Esophagus muscularis mucosa (tissue), 4 donors: ENCODE data around the gene ERH. TPM values are rescaled to one million over a fixed set of nuclear protein-coding genes. Genes with fewer than 3 reads are reported as not detected.
"Not testable (repeated sequence)": the region's sequence is repeated elsewhere in the genome, so short reads cannot be mapped to it uniquely, and the experiment has no call there.

ENCODE experiments used
- DNase-seq: peaks from one replicate; pipeline ENCODE4 v3.0.0-alpha.2; 2017; ENCODE audit errors: extremely low spot score
- H3K27ac ChIP-seq, 4 donors: fragments of 200-600 bp; sonication (generic); replicated peaks in 1 of 4; 1 replicate in 3 of 4; 2 replicates in 1 of 4; pipeline ENCODE4 v1.5.1; 2016 to 2019; ENCODE audit warnings: mild to moderate bottlenecking in 1 of 4
- H3K27me3 ChIP-seq, 4 donors: fragments of 200-600 bp; sonication (generic); one replicate each; pipeline versions ENCODE4 v1.5.1 to v1.6.0; 2016 to 2019
- H3K36me3 ChIP-seq, 4 donors: fragments of 200-600 bp; sonication (generic); one replicate each; pipeline ENCODE4 v1.5.1; 2016 to 2019
- H3K4me1 ChIP-seq, 4 donors: fragments of 200-600 bp; sonication (generic); one replicate each; pipeline ENCODE4 v1.5.1; 2016 to 2019
- H3K4me3 ChIP-seq, 4 donors: fragments of 200-600 bp; sonication (generic); 1 replicate in 2 of 4; 2 replicates in 2 of 4; pipeline ENCODE4 v1.5.1; 2016 to 2019; ENCODE audit warnings: mild to moderate bottlenecking in 4 of 4, moderate library complexity in 1 of 4
- H3K9me3 ChIP-seq, 4 donors: fragments of 200-600 bp; sonication (generic); 1 replicate in 3 of 4; 2 replicates in 1 of 4; pipeline ENCODE4 v1.5.1; 2016 to 2019
- CTCF ChIP-seq, 3 experiments: fragments of 200-600 bp in 2 of 3; fragments of 450-650 bp in 1 of 3; sonication (generic) in 2 of 3; IDR thresholded peaks; one replicate each; pipeline ENCODE4 v1.5.1; 2017 to 2019; ENCODE audit warnings: antibody characterized with exemption in 3 of 3, mild to moderate bottlenecking in 2 of 3, moderate library complexity in 1 of 3
- EP300 ChIP-seq: sonication (generic); formaldehyde crosslinking; IDR thresholded peaks from one replicate; pipeline ENCODE4 v1.6.1; 2017; ENCODE audit warnings: antibody characterized with exemption
- POLR2A ChIP-seq: fragments of 450-650 bp; IDR thresholded peaks from one replicate; pipeline ENCODE4 v1.6.1; 2017; ENCODE audit warnings: antibody characterized with exemption, moderate library complexity, mild to moderate bottlenecking, low read depth
- POLR2AphosphoS5 ChIP-seq, 2 donors: sonication (generic); formaldehyde crosslinking; IDR thresholded peaks; one replicate each; pipeline ENCODE4 v1.6.1; 2017; ENCODE audit warnings: antibody characterized with exemption in 2 of 2
- WGBS: methylation state at CpG from one replicate; pipeline ENCODE4 v1.1.5; 2018; 5-methylcytosine and 5-hydroxymethylcytosine counted together
- intact Hi-C: fragments of 100-400 bp; cut with DNase I; formaldehyde crosslinking; loops from one replicate; pipeline ENCODE4 v1.15.1; 2023
- total RNA-seq, 4 donors: library from RNA; depleted of rRNA; stranded (reverse); fragments of >200 nt; gene quantifications; one replicate each; pipeline versions ENCODE4 v1.1.0 to v1.2.1, GENCODE V29; 2016

The ERH gene
- total RNA-seq, 4 donors from 2014 or later = 43.1 to 92.6 (median 64.2) TPM

- no peak for DNase-seq
- WGBS = 98% methylated on average over 2 of the region's 2 CpGs
- H3K27ac ChIP-seq = no peak overlapping the region
- H3K4me1 ChIP-seq = peaks cover 0 to 14% (median 0%) of the 10 kb centered on the region in 4 donors
- TF ChIP-seq EP300 (no peak), CTCF (IDR thresholded peaks at IDR 0.05) (no peak), POLR2A (no peak)
- H3K4me3 ChIP-seq = no peak overlapping the region
- no peaks in the 10 kb centered on the region for H3K27me3 ChIP-seq
- peaks cover 15 to 42% (median 26%) of the 10 kb centered on the region in 4 donors for H3K36me3 ChIP-seq
- no peaks in the 10 kb centered on the region for H3K9me3 ChIP-seq
- intact Hi-C loops = no loop called here
Measured at GRCh38 chr14:69424149-69424923, 26.2 kb upstream of the ERH start.

- Histone ChIP-seq H3K27me3 (no peaks in the 10 kb centered on the region), H3K4me3 (no peak overlapping the region), H3K36me3 (peaks cover 15 to 42% (median 26%) of the 10 kb centered on the region in 4 donors), H3K4me1 (peaks cover 0 to 14% (median 0%) of the 10 kb centered on the region in 4 donors), H3K9me3 (no peaks in the 10 kb centered on the region), H3K27ac (no peak overlapping the region)
- 100% methylated on average over 4 of the region's 4 CpGs for WGBS
- DNase-seq = no peak
- intact Hi-C loops = no loop called here
- no peak for TF ChIP-seq POLR2A
- no peak for TF ChIP-seq EP300
- TF ChIP-seq POLR2AphosphoS5 (IDR thresholded peaks at IDR 0.05) = no peak
- TF ChIP-seq CTCF (IDR thresholded peaks at IDR 0.05) = no peak
Measured at GRCh38 chr14:69423279-69423678, 25.2 kb upstream of the ERH start.

GRCh38 chr14:69416087-69416486 lies 18.0 kb upstream of the ERH start:
- H3K36me3 ChIP-seq, H3K4me3 ChIP-seq, H3K9me3 ChIP-seq, DNase-seq, intact Hi-C loops, H3K27ac ChIP-seq, H3K27me3 ChIP-seq: not testable (repeated sequence)
- 99% methylated on average over 4 of the region's 4 CpGs for WGBS
- H3K4me1 ChIP-seq = peaks cover 0 to 22% (median 5%) of the 10 kb centered on the region in 4 donors

GRCh38 chr14:69413483-69413882 lies 15.4 kb upstream of the ERH start:
- 82% methylated on average over 2 of the region's 2 CpGs for WGBS
- DNase-seq = no peak
- Histone ChIP-seq H3K9me3 (no peaks in the 10 kb centered on the region), H3K4me1 (peaks cover 0 to 13% (median 11%) of the 10 kb centered on the region in 4 donors), H3K36me3 (no peaks in the 10 kb centered on the region), H3K4me3 (no peak overlapping the region), H3K27ac (no peak overlapping the region), H3K27me3 (no peaks in the 10 kb centered on the region)
- TF ChIP-seq POLR2AphosphoS5 (IDR thresholded peaks at IDR 0.05) = no peak
- intact Hi-C loops = no loop called here

GRCh38 chr14:69408331-69408960 lies 10.3 kb upstream of the ERH start:
- H3K9me3 ChIP-seq = no peaks in the 10 kb centered on the region
- no peak overlapping the region for H3K27ac ChIP-seq
- H3K36me3 ChIP-seq = no peaks in the 10 kb centered on the region
- H3K27me3 ChIP-seq = no peaks in the 10 kb centered on the region
- no peak for DNase-seq
- no peak overlapping the region for H3K4me3 ChIP-seq
- intact Hi-C loops = no loop called here
- peaks cover 0 to 13% (median 11%) of the 10 kb centered on the region in 4 donors for H3K4me1 ChIP-seq
- TF ChIP-seq CTCF (IDR thresholded peaks at IDR 0.05) = no peak
- TF ChIP-seq POLR2A = no peak
- no peak for TF ChIP-seq EP300
- TF ChIP-seq POLR2AphosphoS5 (IDR thresholded peaks at IDR 0.05) = no peak
- 78% methylated on average over 2 of the region's 2 CpGs for WGBS
